B cell (primary cell): ENCODE measurements around the gene IL9. TPM values are rescaled to one million over a fixed set of nuclear protein-coding genes. Genes with fewer than 3 reads are reported as not detected.

Experiments
- ATAC-seq: fragments of 200-7000 bp; cut with Tn5 transposase; one replicate; pipeline ENCODE4 v1.10.0; 2021; ENCODE audit warnings: low read depth, mild to moderate bottlenecking, moderate number of reproducible peaks, moderate library complexity
- CTCF ChIA-PET: fragments of 350-600 bp; sonication (Branson Sonifier 250); formaldehyde crosslinking; loops from one replicate; lab custom pipeline; 2021; ENCODE audit warnings: antibody characterized with exemption, inconsistent platforms; lab: Charles Lee
- POLR2A ChIA-PET: fragments of 350-600 bp; sonication (Branson Sonifier 250); formaldehyde crosslinking; loops from one replicate; lab custom pipeline; 2021; ENCODE audit warnings: antibody characterized with exemption; lab: Charles Lee
- DNase-seq: peaks from one replicate; pipeline ENCODE4 v3.0.0; 2013
- H2AFZ ChIP-seq: 2 replicates; pipeline ENCODE4 v1.6.1; 2012; ENCODE audit warnings: mild to moderate bottlenecking, low read depth, low read length; ENCODE audit not compliant: insufficient read depth, poor library complexity, severe bottlenecking
- H3K27ac ChIP-seq, 2 donors: 1 replicate in 1 of 2; 2 replicates in 1 of 2; pipeline ENCODE4 v1.5.1; 2012 to 2013; ENCODE audit warnings: low read length in 2 of 2, mild to moderate bottlenecking in 2 of 2, moderate library complexity in 1 of 2
- H3K27me3 ChIP-seq, 4 experiments: fragments of 200-600 bp in 1 of 4; sonication (generic) in 1 of 4; replicated peaks in 1 of 4; 1 replicate in 2 of 4; 2 replicates in 2 of 4; pipeline versions ENCODE4 v1.6.1 to v1.7.0; 2013 to 2016; ENCODE audit warnings: low read length in 3 of 4, mild to moderate bottlenecking in 2 of 4, mixed read lengths in 1 of 4, moderate library complexity in 1 of 4; ENCODE audit not compliant: insufficient read depth in 4 of 4, control insufficient read depth in 3 of 4; ENCODE audit errors: control extremely low read depth in 1 of 4
- H3K36me3 ChIP-seq, 2 experiments: replicated peaks in 1 of 2; 1 replicate in 1 of 2; 2 replicates in 1 of 2; pipeline versions ENCODE4 v1.6.1 to v1.7.1; 2013; ENCODE audit warnings: low read length in 1 of 2; ENCODE audit not compliant: insufficient read depth in 2 of 2, control insufficient read depth in 1 of 2; ENCODE audit errors: control extremely low read depth in 1 of 2, extremely low read depth in 1 of 2
- H3K4me1 ChIP-seq, 2 donors: fragments of 200-600 bp in 1 of 2; sonication (generic) in 1 of 2; 1 replicate in 1 of 2; 2 replicates in 1 of 2; pipeline versions ENCODE4 v1.5.1 to v1.6.1; 2013 to 2017; ENCODE audit warnings: low read length in 2 of 2; ENCODE audit not compliant: control insufficient read depth in 2 of 2, insufficient read depth in 2 of 2
- H3K4me2 ChIP-seq: replicated peaks from 2 replicates; pipeline ENCODE3; 2012; ENCODE audit warnings: mild to moderate bottlenecking, low read depth, low read length; ENCODE audit not compliant: poor library complexity, severe bottlenecking
- H3K4me3 ChIP-seq, 5 experiments: fragments of 200-600 bp in 1 of 5; sonication (generic) in 1 of 5; 1 replicate in 3 of 5; 2 replicates in 2 of 5; pipeline versions ENCODE4 v1.5.1 to v1.7.0; 2011 to 2016; ENCODE audit warnings: low read length in 4 of 5, mild to moderate bottlenecking in 4 of 5, low read depth in 2 of 5, control low read depth in 1 of 5, moderate library complexity in 1 of 5; ENCODE audit not compliant: insufficient read depth in 1 of 5; ENCODE audit errors: control extremely low read depth in 1 of 5, extremely low read depth in 1 of 5
- H3K79me2 ChIP-seq: fragments of 200-600 bp; sonication (generic); one replicate; pipeline ENCODE4 v1.6.0; 2016; ENCODE audit warnings: low read length; ENCODE audit not compliant: control insufficient read depth, insufficient read depth
- H3K9ac ChIP-seq: fragments of 200-600 bp; sonication (generic); 2 replicates; pipeline ENCODE4 v1.6.1; 2017; ENCODE audit warnings: mild to moderate bottlenecking, low read length, moderate library complexity
- H3K9me3 ChIP-seq, 3 donors: one replicate each; pipeline versions ENCODE4 v1.6.1 to v1.7.1; 2013; ENCODE audit warnings: low read length in 2 of 3; ENCODE audit not compliant: control insufficient read depth in 2 of 3, insufficient read depth in 1 of 3; ENCODE audit errors: control extremely low read depth in 1 of 3
- H4K20me1 ChIP-seq: 2 replicates; pipeline ENCODE4 v1.6.0; 2012; ENCODE audit warnings: mild to moderate bottlenecking, low read length; ENCODE audit not compliant: insufficient read depth, control insufficient read depth, poor library complexity, severe bottlenecking
- H3K27ac Mint-ChIP-seq: one replicate; pipeline ENCODE4 v1.8.0; 2021; ENCODE audit warnings: mixed read lengths
- H3K27me3 Mint-ChIP-seq: one replicate; pipeline ENCODE4 v1.8.0; 2021; ENCODE audit warnings: mixed read lengths
- H3K4me1 Mint-ChIP-seq: one replicate; pipeline ENCODE4 v1.8.0; 2021; ENCODE audit warnings: mixed read lengths
- H3K4me3 Mint-ChIP-seq: one replicate; pipeline ENCODE4 v1.8.0; 2021; ENCODE audit warnings: mixed read lengths
- H3K9me3 Mint-ChIP-seq: one replicate; pipeline ENCODE4 v1.8.0; 2022; ENCODE audit warnings: mixed read lengths; ENCODE audit not compliant: insufficient read depth
- EZH2 ChIP-seq: IDR thresholded peaks from 2 replicates; pipeline ENCODE4 v1.6.1; 2012; ENCODE audit warnings: borderline replicate concordance, low read depth, mild to moderate bottlenecking, moderate library complexity, low read length; ENCODE audit not compliant: insufficient read depth, poor library complexity, severe bottlenecking
- WGBS: methylation state at CpG from one replicate; pipeline ENCODE4 v1.1.5; 2013; ENCODE audit warnings: missing lambda C conversion rate; ENCODE audit not compliant: insufficient coverage; 5-methylcytosine and 5-hydroxymethylcytosine counted together
- intact Hi-C: fragments of 100-400 bp; cut with micrococcal nuclease; formaldehyde crosslinking; loops from one replicate; pipeline ENCODE4 v1.10.0; 2022
- polyA plus RNA-seq: library from polyadenylated mRNA; depleted of rRNA; stranded (reverse); fragments of >200 nt; gene quantifications from 2 replicates; pipeline ENCODE4 v1.2.3, GENCODE V29; 2012
- total RNA-seq, 2 donors: library from RNA; stranded (reverse); fragments of 120-200 nt in 1 of 2; gene quantifications; 1 replicate in 1 of 2; 2 replicates in 1 of 2; pipeline versions ENCODE4 v1.2.3 to v1.2.4, GENCODE V29; 2013 to 2022
- TF ChIP-seq, protein P1 (sequence below): fragments of 200-600 bp; IDR thresholded peaks from one replicate; pipeline ENCODE4 v1.8.0; 2022; ENCODE audit warnings: antibody characterized with exemption, mild to moderate bottlenecking

IL9 gene
- total and polyA plus RNA-seq, 2 donors (not counting 1 experiment from before 2014, with no cell fraction given) = not detected

DNA sequence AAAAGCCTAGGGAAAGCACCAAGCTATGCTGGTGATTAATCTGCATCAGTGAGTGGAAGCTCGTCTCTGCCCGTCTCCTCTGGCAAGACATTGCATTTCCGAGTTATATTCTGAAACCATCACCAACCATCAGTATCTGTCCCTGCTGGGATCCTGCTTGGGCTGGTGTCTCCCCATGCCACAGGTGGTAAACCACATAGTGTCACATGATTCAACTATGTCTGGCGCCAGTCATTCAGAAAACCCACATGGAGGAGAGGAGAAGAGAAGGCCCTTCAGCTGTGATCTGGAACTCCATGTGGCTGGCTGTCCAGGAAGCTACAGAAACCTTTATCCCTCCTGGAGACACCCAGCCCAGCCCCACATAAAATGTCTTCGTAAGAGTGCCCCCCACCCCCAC lies 4.8 kb downstream of the IL9 start:
- no peaks in the 10 kb centered on the region for H3K9me3 Mint-ChIP-seq
- H3K4me1 ChIP-seq = peaks cover 0 to 5% of the 10 kb centered on the region in 2 donors
- H3K36me3 ChIP-seq = no peaks in the 10 kb centered on the region
- ChIA-PET CTCF (interaction anchor here (0.6 to 2.2 kb wide), 3 partner anchors 10 to 322 kb away, joined by 3 to 21 read pairs (median 4); no protein-coding TSS in a partner anchor), POLR2A (no interaction called here)
- TF ChIP-seq, protein P1, sequence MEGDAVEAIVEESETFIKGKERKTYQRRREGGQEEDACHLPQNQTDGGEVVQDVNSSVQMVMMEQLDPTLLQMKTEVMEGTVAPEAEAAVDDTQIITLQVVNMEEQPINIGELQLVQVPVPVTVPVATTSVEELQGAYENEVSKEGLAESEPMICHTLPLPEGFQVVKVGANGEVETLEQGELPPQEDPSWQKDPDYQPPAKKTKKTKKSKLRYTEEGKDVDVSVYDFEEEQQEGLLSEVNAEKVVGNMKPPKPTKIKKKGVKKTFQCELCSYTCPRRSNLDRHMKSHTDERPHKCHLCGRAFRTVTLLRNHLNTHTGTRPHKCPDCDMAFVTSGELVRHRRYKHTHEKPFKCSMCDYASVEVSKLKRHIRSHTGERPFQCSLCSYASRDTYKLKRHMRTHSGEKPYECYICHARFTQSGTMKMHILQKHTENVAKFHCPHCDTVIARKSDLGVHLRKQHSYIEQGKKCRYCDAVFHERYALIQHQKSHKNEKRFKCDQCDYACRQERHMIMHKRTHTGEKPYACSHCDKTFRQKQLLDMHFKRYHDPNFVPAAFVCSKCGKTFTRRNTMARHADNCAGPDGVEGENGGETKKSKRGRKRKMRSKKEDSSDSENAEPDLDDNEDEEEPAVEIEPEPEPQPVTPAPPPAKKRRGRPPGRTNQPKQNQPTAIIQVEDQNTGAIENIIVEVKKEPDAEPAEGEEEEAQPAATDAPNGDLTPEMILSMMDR = no peak
- no peak for TF ChIP-seq EZH2
- H3K9ac ChIP-seq = no peak overlapping the region
- H3K27me3 ChIP-seq = peaks cover 0 to 4% (median 2%) of the 10 kb centered on the region in 4 experiments
- peaks cover 5% of the 10 kb centered on the region for H3K4me1 Mint-ChIP-seq
- H3K27ac Mint-ChIP-seq = no peak overlapping the region
- peaks cover 17% of the 10 kb centered on the region for H3K27me3 Mint-ChIP-seq
- H3K9me3 ChIP-seq = no peaks in the 10 kb centered on the region
- ATAC-seq = no peak
- intact Hi-C loops = no loop called here
- no peak for DNase-seq
- no peak overlapping the region for H3K4me3 ChIP-seq
- H4K20me1 ChIP-seq = no peaks in the 10 kb centered on the region
- WGBS = 40% methylated on average over 3 of the region's 5 CpGs
- H3K79me2 ChIP-seq = no peaks in the 10 kb centered on the region
- H3K4me2 ChIP-seq = no peak overlapping the region
- no peak overlapping the region for H3K4me3 Mint-ChIP-seq
- H2AFZ ChIP-seq = no peak overlapping the region
- no peak overlapping the region for H3K27ac ChIP-seq

DNA sequence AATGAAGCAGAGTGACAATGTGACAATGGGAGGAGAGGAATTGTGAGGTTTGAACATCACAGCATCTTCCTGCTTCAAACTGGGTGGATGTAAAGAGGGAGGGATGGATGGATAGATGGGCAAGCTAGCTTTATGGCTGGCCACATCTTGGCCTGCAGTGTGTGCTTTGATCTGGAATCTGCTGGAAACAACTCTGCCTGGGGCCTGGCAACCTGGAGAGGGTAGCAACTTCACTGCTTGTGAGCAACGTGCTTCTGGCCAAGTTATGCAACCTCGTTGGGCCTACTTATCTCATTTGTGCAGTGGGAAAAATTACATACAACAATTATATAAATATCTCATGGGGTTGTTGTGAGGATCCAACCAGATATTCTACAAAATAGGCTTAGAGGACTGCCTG lies 5.3 kb downstream of the IL9 start:
- no peak for DNase-seq
- Histone ChIP-seq H4K20me1 (no peaks in the 10 kb centered on the region), H3K4me1 (peaks cover 0 to 5% of the 10 kb centered on the region in 2 donors), H3K4me2 (no peak overlapping the region), H3K27me3 (no peaks in the 10 kb centered on the region), H3K9ac (no peak overlapping the region), H3K4me3 (no peak overlapping the region), H2AFZ (no peak overlapping the region), H3K27ac (no peak overlapping the region), H3K9me3 (no peaks in the 10 kb centered on the region), H3K79me2 (no peaks in the 10 kb centered on the region), H3K36me3 (no peaks in the 10 kb centered on the region)
- Mint-ChIP-seq H3K4me3 (no peak overlapping the region), H3K9me3 (no peaks in the 10 kb centered on the region), H3K27me3 (peaks cover 18% of the 10 kb centered on the region), H3K4me1 (peaks cover 5% of the 10 kb centered on the region), H3K27ac (no peak overlapping the region)
- ChIA-PET POLR2A (no interaction called here), CTCF (interaction anchor here (2.2 kb wide), 1 partner anchor 322 kb away, joined by 21 read pairs; no protein-coding TSS in a partner anchor)
- ATAC-seq = no peak
- no CpG with 5 or more reads among the region's 2 CpGs for WGBS
- TF ChIP-seq, protein P1 = no peak
- TF ChIP-seq EZH2 = no peak
- intact Hi-C loops = no loop called here
